Stimulated activated memory B cell treated with anti-CD40 and anti-IgM and Interleukin-4, amounts not matched to agents 10 μg/mL and 1 μg/mL and 100 μg/mL, for 72 hours (primary cell): Measurements from ENCODE around the gene CLCA1.
A peak's percentile ranks its signal among the peaks of the same experiment; 100 is the strongest.
"Not testable (repeated sequence)": the region's sequence is repeated elsewhere in the genome, so short reads cannot be mapped to it uniquely, and the experiment has no call there.

Experiments
- ATAC-seq: fragments of 150-1000 bp; cut with Tn5 transposase; 2 replicates; pipeline ENCODE4 v1.10.0; 2021
- H3K27ac Mint-ChIP-seq: one replicate; pipeline ENCODE4 v1.8.0; 2022; ENCODE audit warnings: mild to moderate bottlenecking, mixed read lengths
- H3K27me3 Mint-ChIP-seq: one replicate; pipeline ENCODE4 v1.8.0; 2022; ENCODE audit warnings: mixed read lengths
- H3K36me3 Mint-ChIP-seq: one replicate; pipeline ENCODE4 v1.8.0; 2022; ENCODE audit warnings: mixed read lengths
- H3K4me1 Mint-ChIP-seq: one replicate; pipeline ENCODE4 v1.8.0; 2022; ENCODE audit warnings: mixed read lengths
- H3K4me3 Mint-ChIP-seq: one replicate; pipeline ENCODE4 v1.8.0; 2022; ENCODE audit warnings: mild to moderate bottlenecking, moderate library complexity, mixed read lengths
- H3K9me3 Mint-ChIP-seq: one replicate; pipeline ENCODE4 v1.8.0; 2022; ENCODE audit warnings: mixed read lengths

Gene CLCA1

GRCh38 chr1:86478416-86479156, 9.9 kb downstream of the CLCA1 start:
- H3K9me3 Mint-ChIP-seq, result no peaks in the 10 kb centered on the region
- H3K36me3 Mint-ChIP-seq, result no peaks in the 10 kb centered on the region
- no peak for ATAC-seq
- no peak overlapping the region for H3K4me3 Mint-ChIP-seq
- H3K4me1 Mint-ChIP-seq, result no peaks in the 10 kb centered on the region
- H3K27me3 Mint-ChIP-seq, result no peaks in the 10 kb centered on the region
- H3K27ac Mint-ChIP-seq, result no peak overlapping the region

- H3K27me3 Mint-ChIP-seq, result peaks cover 10% of the 10 kb centered on the region
- H3K4me1 Mint-ChIP-seq, result no peaks in the 10 kb centered on the region
- no peak for ATAC-seq
- H3K4me3 Mint-ChIP-seq, result no peak overlapping the region
- no peaks in the 10 kb centered on the region for H3K36me3 Mint-ChIP-seq
- H3K9me3 Mint-ChIP-seq, result no peaks in the 10 kb centered on the region
- H3K27ac Mint-ChIP-seq, result no peak overlapping the region
Measured at GRCh38 chr1:86481966-86482365, 13.2 kb downstream of the CLCA1 start.

GRCh38 chr1:86487131-86487810, 18.5 kb downstream of the CLCA1 start:
- Mint-ChIP-seq H3K4me3 (no peak overlapping the region), H3K36me3 (no peaks in the 10 kb centered on the region), H3K27me3 (peaks cover 12% of the 10 kb centered on the region), H3K9me3 (no peaks in the 10 kb centered on the region), H3K4me1 (no peaks in the 10 kb centered on the region), H3K27ac (no peak overlapping the region)
- ATAC-seq, result peak; percentile 42

GRCh38 chr1:86487811-86488141, 19.0 kb downstream of the CLCA1 start:
- no peak for ATAC-seq
- no peak overlapping the region for H3K27ac Mint-ChIP-seq
- no peaks in the 10 kb centered on the region for H3K36me3 Mint-ChIP-seq
- no peaks in the 10 kb centered on the region for H3K4me1 Mint-ChIP-seq
- H3K9me3 Mint-ChIP-seq, result no peaks in the 10 kb centered on the region
- H3K27me3 Mint-ChIP-seq, result peaks cover 17% of the 10 kb centered on the region
- H3K4me3 Mint-ChIP-seq, result no peak overlapping the region

GRCh38 chr1:86489242-86489878, 20.6 kb downstream of the CLCA1 start:
- Mint-ChIP-seq H3K4me1 (no peaks in the 10 kb centered on the region), H3K27me3 (peaks cover 13% of the 10 kb centered on the region), H3K4me3 (no peak overlapping the region), H3K9me3 (no peaks in the 10 kb centered on the region), H3K36me3 (no peaks in the 10 kb centered on the region), H3K27ac (no peak overlapping the region)
- no peak for ATAC-seq

- H3K4me3 Mint-ChIP-seq, result no peak overlapping the region
- no peak overlapping the region for H3K27ac Mint-ChIP-seq
- no peak for ATAC-seq
- no peaks in the 10 kb centered on the region for H3K4me1 Mint-ChIP-seq
- H3K36me3 Mint-ChIP-seq, result no peaks in the 10 kb centered on the region
- no peaks in the 10 kb centered on the region for H3K9me3 Mint-ChIP-seq
- peaks cover 11% of the 10 kb centered on the region for H3K27me3 Mint-ChIP-seq
Measured at GRCh38 chr1:86491171-86491950, 22.6 kb downstream of the CLCA1 start.

- ATAC-seq, result no peak
- Mint-ChIP-seq H3K27me3 (peaks cover 16% of the 10 kb centered on the region), H3K27ac (no peak overlapping the region), H3K4me3 (no peak overlapping the region), H3K4me1 (peaks cover 12% of the 10 kb centered on the region), H3K36me3 (no peaks in the 10 kb centered on the region), H3K9me3 (no peaks in the 10 kb centered on the region)
Measured at GRCh38 chr1:86498281-86498680, 29.6 kb downstream of the CLCA1 start.

GRCh38 chr1:86499987-86500593, 31.4 kb downstream of the CLCA1 start:
- Mint-ChIP-seq H3K27ac (no peak overlapping the region), H3K4me1 (peaks cover 12% of the 10 kb centered on the region), H3K9me3 (no peaks in the 10 kb centered on the region), H3K27me3 (peaks cover 16% of the 10 kb centered on the region), H3K36me3 (no peaks in the 10 kb centered on the region), H3K4me3 (no peak overlapping the region)
- no peak for ATAC-seq

GRCh38 chr1:86500714-86501113, 32.0 kb downstream of the CLCA1 start:
- no peak overlapping the region for H3K4me3 Mint-ChIP-seq
- no peak for ATAC-seq
- no peaks in the 10 kb centered on the region for H3K9me3 Mint-ChIP-seq
- peaks cover 16% of the 10 kb centered on the region for H3K27me3 Mint-ChIP-seq
- H3K27ac Mint-ChIP-seq, result no peak overlapping the region
- H3K4me1 Mint-ChIP-seq, result peaks cover 12% of the 10 kb centered on the region
- H3K36me3 Mint-ChIP-seq, result no peaks in the 10 kb centered on the region

- H3K9me3 Mint-ChIP-seq, H3K36me3 Mint-ChIP-seq, H3K27ac Mint-ChIP-seq, ATAC-seq: not testable (repeated sequence)
- H3K27me3 Mint-ChIP-seq, result peaks cover 16% of the 10 kb centered on the region
- H3K4me1 Mint-ChIP-seq, result peaks cover 12% of the 10 kb centered on the region
- H3K4me3 Mint-ChIP-seq, result peak overlapping the region; percentile 61
Measured at GRCh38 chr1:86502125-86502646, 33.5 kb downstream of the CLCA1 start.

- ATAC-seq, result no peak
- Mint-ChIP-seq H3K9me3 (no peaks in the 10 kb centered on the region), H3K4me3 (peak overlapping the region; percentile 61), H3K4me1 (peaks cover 9% of the 10 kb centered on the region), H3K27ac (no peak overlapping the region), H3K36me3 (no peaks in the 10 kb centered on the region), H3K27me3 (peaks cover 12% of the 10 kb centered on the region)
Measured at GRCh38 chr1:86502721-86503405, 34.1 kb downstream of the CLCA1 start.

GRCh38 chr1:86503406-86504136, 34.8 kb downstream of the CLCA1 start:
- ATAC-seq, result no peak
- no peak overlapping the region for H3K4me3 Mint-ChIP-seq
- H3K4me1 Mint-ChIP-seq, result peaks cover 6% of the 10 kb centered on the region
- no peak overlapping the region for H3K27ac Mint-ChIP-seq
- no peaks in the 10 kb centered on the region for H3K36me3 Mint-ChIP-seq
- no peaks in the 10 kb centered on the region for H3K9me3 Mint-ChIP-seq
- H3K27me3 Mint-ChIP-seq, result peaks cover 12% of the 10 kb centered on the region

GRCh38 chr1:86504137-86504479, 35.4 kb downstream of the CLCA1 start:
- Mint-ChIP-seq H3K36me3 (no peaks in the 10 kb centered on the region), H3K27ac (no peak overlapping the region), H3K27me3 (peaks cover 10% of the 10 kb centered on the region), H3K4me3 (no peak overlapping the region), H3K9me3 (no peaks in the 10 kb centered on the region), H3K4me1 (peaks cover 6% of the 10 kb centered on the region)
- ATAC-seq, result no peak
